ENCODE results near the gene SBF2. TPM values are rescaled to one million over a fixed set of nuclear protein-coding genes. Genes with fewer than 3 reads are reported as not detected.
A peak's percentile ranks its signal among the peaks of the same experiment; 100 is the strongest.

The SBF2 gene
- total and polyA plus RNA-seq, 9 of the 15 experiments (the other 6 are each of a cell fraction or from before 2014, with no cell fraction given): 0.80 to 9.5 (median 5.0) TPM

GRCh38 chr11:9757809-9758636 is 536.0 kb downstream of the SBF2 start (continued):
- TF ChIP-seq DLX4 (CRISPR knock-in tag; IDR thresholded peaks at IDR 0.05): no peak
- TF ChIP-seq NRF1 (conservative IDR thresholded peaks at IDR 0.05 in 1 of 2, IDR thresholded peaks at IDR 0.05 in 1 of 2): peak; percentile 92 to 93
- no peak for TF ChIP-seq SAP30 (IDR thresholded peaks at IDR 0.05; ENCODE audit: borderline replicate concordance, insufficient read depth, low read depth, low read length, poor library complexity, severe bottlenecking)
- TF ChIP-seq MIER1 (IDR thresholded peaks at IDR 0.05; ENCODE audit: low read depth): no peak
- TF ChIP-seq NFE2 (IDR thresholded peaks at IDR 0.05; ENCODE audit: low read depth): no peak
- TF ChIP-seq TFE3 (CRISPR knock-in tag; IDR thresholded peaks at IDR 0.05): no peak
- TF ChIP-seq E2F8 (IDR thresholded peaks at IDR 0.05; ENCODE audit: low read depth, partially characterized antibody): no peak
- no peak for TF ChIP-seq POLR2AphosphoS2 (IDR thresholded peaks at IDR 0.05; ENCODE audit: low read length)
- TF ChIP-seq RBM17 (IDR thresholded peaks at IDR 0.05; ENCODE audit: borderline replicate concordance, low read depth, low read length): no peak
- TF ChIP-seq POLR2G (IDR thresholded peaks at IDR 0.05; ENCODE audit: low read depth, low read length): peak; percentile 82
- TF ChIP-seq ZMIZ1 (IDR thresholded peaks at IDR 0.05; ENCODE audit: low read depth in 2 of 2, low read length in 2 of 2): 0 out of 4 replicates have a peak, but pooled peaks of 1 of the 2 experiments have one; percentile 6
- no peak for TF ChIP-seq FOXJ2 (tag; IDR thresholded peaks at IDR 0.05)
- TF ChIP-seq SREBF1 (IDR thresholded peaks at IDR 0.05; ENCODE audit: borderline replicate concordance, low read depth, low read length): no peak
